DMS153 treated with DMSO at 0.1 percent for 48 hours (cell line): Measurements from ENCODE around the gene SERPINB6.
"Not testable (repeated sequence)": the region's sequence is repeated elsewhere in the genome, so short reads cannot be mapped to it uniquely, and the experiment has no call there.

Experiments used
- DNase-seq: peaks from one replicate; lab custom pipeline; 2025; ENCODE audit not compliant: unreplicated experiment; lab: John Stamatoyannopoulos, UW

SERPINB6 gene

DNA sequence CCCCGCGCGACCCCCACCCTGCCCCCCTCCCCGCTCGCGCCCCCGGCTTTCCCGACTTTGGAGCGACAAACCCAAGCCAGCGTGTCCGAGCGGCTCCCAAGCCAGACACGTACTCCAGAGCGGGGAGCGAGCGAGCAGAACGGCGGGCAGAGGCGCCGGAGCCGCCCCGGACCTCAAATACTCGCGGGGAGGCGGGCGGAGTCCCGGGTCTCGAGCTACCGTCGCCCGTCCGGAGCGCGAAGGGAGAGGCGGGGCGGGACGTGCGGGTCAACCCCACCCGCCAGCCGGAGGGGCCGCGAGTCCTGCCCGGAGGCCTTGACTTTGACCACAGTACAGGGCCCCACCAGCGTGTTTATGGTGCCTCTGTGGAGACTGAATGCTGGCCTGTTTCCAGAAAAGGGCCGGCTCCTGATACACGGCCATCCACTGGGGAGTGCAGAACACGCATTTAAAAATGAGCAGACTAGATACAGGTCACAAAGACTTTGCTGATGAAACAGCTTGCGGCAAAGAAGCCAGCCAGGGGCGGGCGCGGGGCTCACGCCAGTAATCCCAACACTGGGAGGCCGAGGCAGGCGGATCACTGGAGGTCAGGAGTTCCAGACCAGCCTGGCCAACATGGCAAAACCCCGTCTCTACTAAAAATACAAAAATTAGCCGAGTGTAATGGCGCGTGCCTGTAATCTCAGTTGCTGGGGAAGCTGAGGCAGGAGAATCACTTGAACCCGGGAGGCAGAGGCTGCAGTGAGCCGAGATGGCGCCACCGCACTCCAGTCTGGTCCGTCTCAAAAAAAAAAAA lies at the start of gene SERPINB6:
SERPINB6 (minus strand) TSS at position 148 of the 799 bp plus-strand sequence. CDS start 12,235 bp downstream, outside the sequence.
- DNase-seq, result no peak

- DNase-seq, result no peak
Measured at GRCh38 chr6:3019749-3020320, 48.5 kb upstream of the SERPINB6 start.

- DNase-seq, result no peak
Measured at GRCh38 chr6:3019065-3019464, 47.7 kb upstream of the SERPINB6 start.

DNA sequence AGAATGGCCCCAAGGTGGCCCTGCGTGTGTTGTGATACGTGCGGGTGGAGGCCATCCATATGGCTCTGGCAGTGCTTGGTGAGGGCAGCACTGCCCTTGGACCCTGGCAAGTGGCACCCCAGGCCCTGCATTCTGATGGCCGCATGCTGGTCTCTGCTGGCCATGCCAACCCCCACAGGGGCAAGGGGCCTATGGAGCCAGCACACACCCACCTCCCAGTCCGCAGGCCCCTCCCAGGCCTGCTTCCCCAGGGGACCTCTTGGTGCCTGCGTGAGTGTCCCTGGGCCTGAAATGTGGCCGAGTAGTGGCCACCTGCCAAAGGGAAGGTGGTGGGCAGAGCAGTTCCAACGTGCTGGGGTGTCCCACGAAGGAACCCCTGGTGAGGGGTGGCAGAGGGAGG lies 45.9 kb upstream of the SERPINB6 start:
- DNase-seq, result no peak

DNA sequence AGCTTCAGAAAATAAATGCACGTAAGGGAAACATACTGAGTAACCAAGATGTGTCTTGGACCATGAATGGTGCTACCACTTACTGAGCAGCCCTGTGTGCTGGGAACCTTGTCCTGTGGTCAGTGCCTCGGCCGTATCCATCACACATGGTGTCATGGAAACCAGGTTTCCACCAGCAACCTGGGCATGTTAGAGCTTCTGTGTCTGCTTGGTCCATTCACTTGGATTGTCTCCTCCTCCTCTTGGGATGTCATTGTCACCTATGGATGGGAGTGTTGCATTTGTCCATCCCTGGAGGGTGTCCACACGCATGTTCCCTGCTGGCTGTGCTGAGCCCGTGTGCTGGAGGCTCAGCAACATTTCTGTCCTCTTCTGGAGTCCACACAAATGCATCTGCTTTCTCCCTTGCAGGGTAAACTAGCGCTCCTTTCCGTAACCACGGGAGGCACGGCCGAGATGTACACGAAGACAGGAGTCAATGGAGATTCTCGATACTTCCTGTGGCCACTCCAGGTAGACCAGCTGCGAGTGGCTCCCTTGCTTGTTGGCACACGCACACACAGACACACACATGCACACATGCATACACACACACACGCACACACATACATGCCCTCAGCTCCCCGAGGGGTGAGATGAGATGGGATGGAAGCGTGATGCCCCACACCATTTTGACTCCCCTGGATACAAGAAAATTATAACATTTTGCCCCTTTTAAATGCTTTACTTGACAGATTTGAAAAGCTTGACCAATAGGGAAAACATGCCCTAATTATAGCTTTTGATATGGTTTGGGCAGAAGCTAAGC lies 45.3 kb upstream of the SERPINB6 start:
- no peak for DNase-seq

DNA sequence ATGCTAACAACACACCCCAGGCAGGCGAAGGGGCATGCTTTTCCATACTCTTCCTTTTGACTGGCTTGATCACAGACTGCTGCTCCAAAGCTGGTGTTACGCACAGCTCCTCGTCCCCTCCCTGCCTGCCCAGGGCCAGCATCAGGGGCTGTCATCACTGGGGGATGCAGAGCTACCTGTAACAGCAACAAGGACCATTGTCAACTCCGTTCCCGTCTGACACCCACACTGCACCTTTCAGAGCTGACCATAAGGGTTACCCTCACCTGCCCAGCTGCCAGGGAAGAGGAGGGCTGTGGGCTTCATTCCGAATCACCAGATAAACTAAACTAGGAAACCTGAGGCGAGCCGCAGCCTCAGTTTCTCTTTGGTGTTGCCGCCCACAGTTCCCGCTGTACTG lies 43.8 kb upstream of the SERPINB6 start:
- DNase-seq, result no peak

- no peak for DNase-seq
Measured at GRCh38 chr6:3014675-3015066, 43.3 kb upstream of the SERPINB6 start.

DNA sequence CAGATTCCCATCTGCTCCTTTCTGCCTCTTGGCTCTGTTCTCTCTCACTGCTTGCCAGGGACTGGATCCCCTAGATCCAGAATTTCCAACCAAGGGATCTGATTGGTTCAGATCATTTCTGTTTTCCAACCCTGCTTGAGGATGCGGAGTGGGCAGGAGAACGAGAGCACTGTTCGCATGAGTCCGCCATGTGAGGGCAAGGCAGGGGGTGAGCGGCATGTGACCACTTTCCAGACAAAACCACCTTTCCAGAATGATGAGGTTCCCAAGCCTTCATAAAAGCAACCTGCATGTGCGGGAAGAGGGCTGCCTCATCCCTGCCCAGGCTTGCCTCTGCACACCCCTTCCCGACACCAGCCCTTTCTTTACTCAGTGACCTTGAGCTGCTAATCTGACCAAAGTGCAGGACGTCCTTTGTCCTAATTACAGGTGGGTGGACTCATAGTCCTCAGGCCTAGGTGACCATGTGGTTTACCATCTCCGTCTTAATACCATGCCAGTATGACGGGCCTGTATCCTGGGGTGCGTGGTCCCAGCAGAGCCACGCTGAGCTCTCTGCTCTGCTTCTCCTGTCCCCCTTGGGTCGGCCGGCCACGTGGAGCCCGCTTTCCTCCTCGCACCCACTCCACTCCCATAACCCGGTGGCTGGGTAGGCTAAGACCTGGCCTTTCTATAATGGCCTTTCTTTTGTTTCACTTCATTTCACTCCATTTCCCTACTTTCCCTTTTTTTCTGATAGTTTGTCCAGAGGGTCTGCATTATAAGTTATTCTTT lies 42.7 kb upstream of the SERPINB6 start:
- DNase-seq, result no peak

DNA sequence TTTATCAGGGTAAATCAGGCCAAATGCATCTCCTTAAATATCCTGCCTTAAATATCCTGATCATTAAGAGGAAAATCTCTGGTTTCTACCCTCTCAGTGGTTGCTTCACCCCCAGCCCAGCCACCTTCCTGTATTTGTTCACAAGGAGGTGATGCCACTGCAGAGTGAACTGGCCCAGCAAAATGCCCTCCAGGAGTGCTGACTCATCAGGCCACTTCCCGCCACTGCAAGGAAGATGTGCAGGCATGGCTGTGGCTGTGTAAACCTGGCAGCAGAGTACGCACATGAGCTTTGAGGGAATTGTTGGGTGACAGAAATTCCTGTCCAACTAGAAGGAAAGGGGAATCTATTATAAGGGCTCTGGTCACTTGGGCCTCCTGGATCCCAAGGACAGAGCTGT lies 42.1 kb upstream of the SERPINB6 start:
- DNase-seq, result no peak

- DNase-seq, result no peak
Measured at GRCh38 chr6:3011592-3011991, 40.2 kb upstream of the SERPINB6 start.

- DNase-seq, result no peak
Measured at GRCh38 chr6:3011158-3011557, 39.8 kb upstream of the SERPINB6 start.

GRCh38 chr6:3009930-3010329 lies 38.6 kb upstream of the SERPINB6 start:
- no peak for DNase-seq

DNA sequence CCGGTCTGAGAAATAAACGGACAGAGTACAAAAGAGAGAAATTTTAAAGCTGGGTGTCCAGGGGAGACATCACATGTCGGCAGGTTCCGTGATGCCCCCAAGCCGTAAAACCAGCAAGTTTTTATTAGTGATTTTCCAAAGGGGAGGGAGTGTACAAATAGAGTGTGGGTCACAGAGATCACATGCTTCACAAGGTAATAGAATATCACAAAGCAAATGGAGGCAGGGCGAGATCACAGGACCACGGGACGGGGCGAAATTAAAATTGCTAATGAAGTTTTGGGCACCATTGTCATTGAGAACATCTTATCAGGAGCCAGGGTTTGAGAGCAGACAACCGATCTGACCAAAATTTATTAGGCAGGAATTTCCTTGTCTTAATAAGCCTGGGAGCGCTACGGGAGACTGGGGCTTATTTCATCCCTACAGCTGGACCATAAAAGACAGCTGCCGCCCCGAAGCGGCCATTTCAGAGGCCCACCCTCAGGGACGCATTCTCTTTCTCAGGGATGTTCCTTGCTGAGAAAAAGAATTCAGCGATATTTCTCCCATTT lies 37.4 kb upstream of the SERPINB6 start:
- DNase-seq, result not testable (repeated sequence)

GRCh38 chr6:3007571-3007970 lies 36.2 kb upstream of the SERPINB6 start:
- DNase-seq, result no peak

- DNase-seq, result no peak
Measured at GRCh38 chr6:3006476-3006875, 35.1 kb upstream of the SERPINB6 start.

GRCh38 chr6:3005874-3006273 lies 34.5 kb upstream of the SERPINB6 start:
- DNase-seq, result no peak

GRCh38 chr6:3005077-3005476 lies 33.7 kb upstream of the SERPINB6 start:
- no peak for DNase-seq

DNA sequence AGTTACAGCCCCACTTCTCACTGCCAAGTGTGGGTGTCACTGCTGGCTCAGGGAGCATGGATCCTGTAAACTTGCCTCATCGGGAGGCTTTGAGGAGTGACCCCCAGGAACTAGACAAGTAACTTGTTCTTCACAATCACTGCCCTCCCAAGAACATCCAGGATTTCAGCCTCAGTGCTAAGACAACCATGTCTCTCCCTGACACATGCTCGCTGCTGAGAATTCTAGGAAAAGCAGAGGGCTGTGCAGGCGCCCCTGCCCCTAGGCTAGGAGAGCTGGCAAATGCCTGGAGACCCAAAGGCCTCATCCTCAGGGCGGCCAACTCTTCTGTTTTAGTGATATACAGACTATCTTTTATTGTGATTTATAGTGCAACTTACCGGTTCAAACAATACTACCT lies 31.9 kb upstream of the SERPINB6 start:
- DNase-seq, result not testable (repeated sequence)

- no peak for DNase-seq
Measured at GRCh38 chr6:3001773-3002293, 30.5 kb upstream of the SERPINB6 start.

DNA sequence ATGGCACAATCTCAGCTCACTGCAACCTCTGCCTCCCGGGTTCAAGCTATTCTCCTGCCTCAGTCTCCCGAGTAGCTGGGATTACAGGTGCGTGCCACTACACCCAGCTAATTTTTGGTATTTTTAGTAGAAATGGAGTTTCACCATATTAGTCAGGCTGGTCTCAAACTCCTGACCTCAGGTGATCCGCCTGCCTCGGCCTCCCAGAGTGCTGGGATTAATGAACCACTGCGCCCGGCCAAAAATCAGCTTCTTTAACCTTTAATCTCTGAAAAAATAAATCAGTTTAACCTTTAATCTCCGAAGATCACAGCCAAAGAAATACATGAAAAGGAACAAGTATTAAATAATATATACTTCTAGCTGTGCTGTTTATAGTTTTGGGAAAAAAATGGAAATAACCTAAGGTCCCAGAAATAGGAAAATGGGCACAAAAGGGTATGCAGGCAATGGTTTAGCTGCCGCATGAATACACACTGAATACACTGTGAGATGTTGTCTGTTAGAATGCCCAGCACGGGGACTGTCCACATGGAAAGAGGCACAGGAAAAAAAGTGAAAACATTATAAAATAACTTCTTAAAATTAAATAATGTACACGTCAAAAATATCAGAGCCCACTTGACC lies 29.9 kb upstream of the SERPINB6 start:
- no peak for DNase-seq
